ENCODE measurements around the gene NAMPT. TPM values are rescaled to one million over a fixed set of nuclear protein-coding genes. Genes with fewer than 3 reads are reported as not detected.

Gene NAMPT
- total and polyA plus RNA-seq, 11 donors: 34.4 to 573 (median 131) TPM

GRCh38 chr7:106254525-106255116 is 30.2 kb downstream of the NAMPT start:
- TF ChIP-seq CTCF (IDR thresholded peaks at IDR 0.05) (no peak), POLR2A (IDR thresholded peaks at IDR 0.05) (no peak)
- no peak for ATAC-seq
- intact Hi-C loops (cut with DNase I): no loop called here
- DNase-seq: no peak
- H3K4me1 ChIP-seq: no peaks in the 10 kb centered on the region
- no peak overlapping the region for H3K4me3 ChIP-seq
- 84 to 94% (median 90%) methylated on average over 4 of the region's 4 CpGs for WGBS, 4 donors
- peaks cover 0 to 98% (median 80%) of the 10 kb centered on the region in 9 donors for H3K36me3 ChIP-seq
- H3K27ac ChIP-seq: no peak overlapping the region
- no peaks in the 10 kb centered on the region for H3K27me3 ChIP-seq
- no peaks in the 10 kb centered on the region for H3K9me3 ChIP-seq

GRCh38 chr7:106252568-106252967 is 32.2 kb downstream of the NAMPT start:
- Histone ChIP-seq H3K36me3 (peaks cover 0 to 97% (median 76%) of the 10 kb centered on the region in 9 donors), H3K4me3 (no peak overlapping the region), H3K27me3 (no peaks in the 10 kb centered on the region), H3K9me3 (peaks cover 0 to 5% (median 0%) of the 10 kb centered on the region in 12 donors), H3K27ac (no peak overlapping the region), H3K4me1 (no peaks in the 10 kb centered on the region)
- TF ChIP-seq POLR2A (IDR thresholded peaks at IDR 0.05) (no peak), CTCF (IDR thresholded peaks at IDR 0.05) (no peak)
- DNase-seq (no peak), ATAC-seq (no peak)
- 97 to 98% (median 98%) methylated on average over 3 of the region's 3 CpGs for WGBS, 4 donors
- intact Hi-C loops (cut with DNase I): no loop called here

GRCh38 chr7:106249488-106249887 is 35.3 kb downstream of the NAMPT start:
- Histone ChIP-seq H3K9me3 (peaks cover 0 to 11% (median 0%) of the 10 kb centered on the region in 12 donors), H3K27ac (no peak overlapping the region), H3K36me3 (peaks cover 0 to 72% (median 56%) of the 10 kb centered on the region in 9 donors), H3K27me3 (no peaks in the 10 kb centered on the region), H3K4me1 (no peaks in the 10 kb centered on the region), H3K4me3 (no peak overlapping the region)
- WGBS, 4 donors: 95 to 98% (median 96%) methylated on average over 4 of the region's 4 CpGs
- intact Hi-C loops (cut with DNase I): no loop called here
- no peak for DNase-seq
- ATAC-seq: no peak
- TF ChIP-seq CTCF (IDR thresholded peaks at IDR 0.05) (no peak), POLR2A (IDR thresholded peaks at IDR 0.05) (no peak)

GRCh38 chr7:106248600-106248999 is 36.2 kb downstream of the NAMPT start:
- no peak overlapping the region for H3K4me3 ChIP-seq
- peaks cover 0 to 63% (median 47%) of the 10 kb centered on the region in 9 donors for H3K36me3 ChIP-seq
- ATAC-seq (no peak), DNase-seq (no peak)
- no peaks in the 10 kb centered on the region for H3K4me1 ChIP-seq
- 95 to 99% (median 98%) methylated on average over 2 of the region's 2 CpGs for WGBS, 4 donors
- no peak overlapping the region for H3K27ac ChIP-seq
- no peaks in the 10 kb centered on the region for H3K27me3 ChIP-seq
- intact Hi-C loops (cut with DNase I): no loop called here
- no peak for TF ChIP-seq POLR2A (IDR thresholded peaks at IDR 0.05)
- no peak for TF ChIP-seq CTCF (IDR thresholded peaks at IDR 0.05)
- H3K9me3 ChIP-seq: peaks cover 0 to 11% (median 0%) of the 10 kb centered on the region in 12 donors

Measured in heart left ventricle (tissue), 16 donors.